ENCODE data around the gene GNAQ. TPM values are rescaled to one million over a fixed set of nuclear protein-coding genes. Genes with fewer than 3 reads are reported as not detected.
A peak's percentile ranks its signal among the peaks of the same experiment; 100 is the strongest.

Gene GNAQ
- total RNA-seq, 1 experiment from 2014 or later, result 55.5 TPM

DNA sequence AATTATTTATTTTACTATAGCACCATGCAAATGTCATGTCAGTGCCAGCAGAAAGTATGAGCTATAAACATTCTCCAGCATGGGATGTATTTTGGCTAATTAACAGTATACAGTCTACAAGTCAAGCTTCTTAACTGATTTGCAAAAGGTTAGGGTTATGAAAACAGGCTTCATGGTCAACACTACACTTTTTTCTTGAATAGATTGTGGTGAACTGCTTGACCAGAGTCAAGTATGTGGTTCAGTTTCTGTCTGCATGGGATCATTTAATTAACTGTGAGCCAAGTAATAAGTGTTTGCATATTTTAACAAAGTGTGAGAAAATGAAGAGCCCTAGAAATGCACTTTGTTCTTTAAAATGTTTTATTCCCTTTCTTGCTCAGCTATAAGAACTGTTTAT is 14.5 kb upstream of the GNAQ start (continued):
- TF ChIP-seq, protein P1, sequence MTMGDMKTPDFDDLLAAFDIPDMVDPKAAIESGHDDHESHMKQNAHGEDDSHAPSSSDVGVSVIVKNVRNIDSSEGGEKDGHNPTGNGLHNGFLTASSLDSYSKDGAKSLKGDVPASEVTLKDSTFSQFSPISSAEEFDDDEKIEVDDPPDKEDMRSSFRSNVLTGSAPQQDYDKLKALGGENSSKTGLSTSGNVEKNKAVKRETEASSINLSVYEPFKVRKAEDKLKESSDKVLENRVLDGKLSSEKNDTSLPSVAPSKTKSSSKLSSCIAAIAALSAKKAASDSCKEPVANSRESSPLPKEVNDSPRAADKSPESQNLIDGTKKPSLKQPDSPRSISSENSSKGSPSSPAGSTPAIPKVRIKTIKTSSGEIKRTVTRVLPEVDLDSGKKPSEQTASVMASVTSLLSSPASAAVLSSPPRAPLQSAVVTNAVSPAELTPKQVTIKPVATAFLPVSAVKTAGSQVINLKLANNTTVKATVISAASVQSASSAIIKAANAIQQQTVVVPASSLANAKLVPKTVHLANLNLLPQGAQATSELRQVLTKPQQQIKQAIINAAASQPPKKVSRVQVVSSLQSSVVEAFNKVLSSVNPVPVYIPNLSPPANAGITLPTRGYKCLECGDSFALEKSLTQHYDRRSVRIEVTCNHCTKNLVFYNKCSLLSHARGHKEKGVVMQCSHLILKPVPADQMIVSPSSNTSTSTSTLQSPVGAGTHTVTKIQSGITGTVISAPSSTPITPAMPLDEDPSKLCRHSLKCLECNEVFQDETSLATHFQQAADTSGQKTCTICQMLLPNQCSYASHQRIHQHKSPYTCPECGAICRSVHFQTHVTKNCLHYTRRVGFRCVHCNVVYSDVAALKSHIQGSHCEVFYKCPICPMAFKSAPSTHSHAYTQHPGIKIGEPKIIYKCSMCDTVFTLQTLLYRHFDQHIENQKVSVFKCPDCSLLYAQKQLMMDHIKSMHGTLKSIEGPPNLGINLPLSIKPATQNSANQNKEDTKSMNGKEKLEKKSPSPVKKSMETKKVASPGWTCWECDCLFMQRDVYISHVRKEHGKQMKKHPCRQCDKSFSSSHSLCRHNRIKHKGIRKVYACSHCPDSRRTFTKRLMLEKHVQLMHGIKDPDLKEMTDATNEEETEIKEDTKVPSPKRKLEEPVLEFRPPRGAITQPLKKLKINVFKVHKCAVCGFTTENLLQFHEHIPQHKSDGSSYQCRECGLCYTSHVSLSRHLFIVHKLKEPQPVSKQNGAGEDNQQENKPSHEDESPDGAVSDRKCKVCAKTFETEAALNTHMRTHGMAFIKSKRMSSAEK (CRISPR knock-in tag; IDR thresholded peaks at IDR 0.05; ENCODE audit: borderline replicate concordance), result no peak
- no peak for TF ChIP-seq ELF4 (CRISPR knock-in tag; IDR thresholded peaks at IDR 0.05; ENCODE audit: low read depth)
- TF ChIP-seq, protein P2, sequence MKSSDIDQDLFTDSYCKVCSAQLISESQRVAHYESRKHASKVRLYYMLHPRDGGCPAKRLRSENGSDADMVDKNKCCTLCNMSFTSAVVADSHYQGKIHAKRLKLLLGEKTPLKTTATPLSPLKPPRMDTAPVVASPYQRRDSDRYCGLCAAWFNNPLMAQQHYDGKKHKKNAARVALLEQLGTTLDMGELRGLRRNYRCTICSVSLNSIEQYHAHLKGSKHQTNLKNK (CRISPR knock-in tag; IDR thresholded peaks at IDR 0.05), result no peak

DNA sequence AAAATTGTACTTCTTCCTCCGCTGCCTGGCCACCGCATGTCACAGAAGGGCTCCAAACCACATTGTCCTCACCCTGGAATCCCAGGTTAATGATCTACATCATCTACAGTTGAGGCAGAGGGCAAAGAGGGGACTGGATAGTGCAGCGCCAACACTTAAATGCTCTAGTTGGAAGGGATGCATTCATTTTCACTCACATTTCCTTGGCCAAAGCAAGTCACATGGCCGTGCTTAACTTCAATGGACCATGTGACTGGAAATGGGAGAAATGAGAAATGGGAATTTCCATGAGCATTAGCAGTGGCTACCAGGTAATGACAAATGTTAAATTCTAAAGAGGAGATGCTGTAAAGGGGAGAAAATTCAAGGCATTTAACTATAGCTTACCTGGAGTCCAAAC is 13.3 kb upstream of the GNAQ start:
- Mint-ChIP-seq H3K4me1 (peaks cover 6% of the 10 kb centered on the region), H3K27ac (no peak overlapping the region), H3K4me3 (no peak overlapping the region), H3K36me3 (no peaks in the 10 kb centered on the region), H3K27me3 (ENCODE audit: low read depth) (no peaks in the 10 kb centered on the region), H3K9me3 (no peaks in the 10 kb centered on the region)
- ChIA-PET CTCF (interaction anchor here (1.0 to 3.9 kb wide), 4 partner anchors 9 to 148 kb away, joined by 3 to 15 read pairs (median 6); no protein-coding TSS in a partner anchor), POLR2A (no interaction called here)
- TF ChIP-seq, protein P3, sequence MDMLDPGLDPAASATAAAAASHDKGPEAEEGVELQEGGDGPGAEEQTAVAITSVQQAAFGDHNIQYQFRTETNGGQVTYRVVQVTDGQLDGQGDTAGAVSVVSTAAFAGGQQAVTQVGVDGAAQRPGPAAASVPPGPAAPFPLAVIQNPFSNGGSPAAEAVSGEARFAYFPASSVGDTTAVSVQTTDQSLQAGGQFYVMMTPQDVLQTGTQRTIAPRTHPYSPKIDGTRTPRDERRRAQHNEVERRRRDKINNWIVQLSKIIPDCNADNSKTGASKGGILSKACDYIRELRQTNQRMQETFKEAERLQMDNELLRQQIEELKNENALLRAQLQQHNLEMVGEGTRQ (CRISPR knock-in tag; IDR thresholded peaks at IDR 0.05), result peak; percentile 45
- TF ChIP-seq, protein P4, sequence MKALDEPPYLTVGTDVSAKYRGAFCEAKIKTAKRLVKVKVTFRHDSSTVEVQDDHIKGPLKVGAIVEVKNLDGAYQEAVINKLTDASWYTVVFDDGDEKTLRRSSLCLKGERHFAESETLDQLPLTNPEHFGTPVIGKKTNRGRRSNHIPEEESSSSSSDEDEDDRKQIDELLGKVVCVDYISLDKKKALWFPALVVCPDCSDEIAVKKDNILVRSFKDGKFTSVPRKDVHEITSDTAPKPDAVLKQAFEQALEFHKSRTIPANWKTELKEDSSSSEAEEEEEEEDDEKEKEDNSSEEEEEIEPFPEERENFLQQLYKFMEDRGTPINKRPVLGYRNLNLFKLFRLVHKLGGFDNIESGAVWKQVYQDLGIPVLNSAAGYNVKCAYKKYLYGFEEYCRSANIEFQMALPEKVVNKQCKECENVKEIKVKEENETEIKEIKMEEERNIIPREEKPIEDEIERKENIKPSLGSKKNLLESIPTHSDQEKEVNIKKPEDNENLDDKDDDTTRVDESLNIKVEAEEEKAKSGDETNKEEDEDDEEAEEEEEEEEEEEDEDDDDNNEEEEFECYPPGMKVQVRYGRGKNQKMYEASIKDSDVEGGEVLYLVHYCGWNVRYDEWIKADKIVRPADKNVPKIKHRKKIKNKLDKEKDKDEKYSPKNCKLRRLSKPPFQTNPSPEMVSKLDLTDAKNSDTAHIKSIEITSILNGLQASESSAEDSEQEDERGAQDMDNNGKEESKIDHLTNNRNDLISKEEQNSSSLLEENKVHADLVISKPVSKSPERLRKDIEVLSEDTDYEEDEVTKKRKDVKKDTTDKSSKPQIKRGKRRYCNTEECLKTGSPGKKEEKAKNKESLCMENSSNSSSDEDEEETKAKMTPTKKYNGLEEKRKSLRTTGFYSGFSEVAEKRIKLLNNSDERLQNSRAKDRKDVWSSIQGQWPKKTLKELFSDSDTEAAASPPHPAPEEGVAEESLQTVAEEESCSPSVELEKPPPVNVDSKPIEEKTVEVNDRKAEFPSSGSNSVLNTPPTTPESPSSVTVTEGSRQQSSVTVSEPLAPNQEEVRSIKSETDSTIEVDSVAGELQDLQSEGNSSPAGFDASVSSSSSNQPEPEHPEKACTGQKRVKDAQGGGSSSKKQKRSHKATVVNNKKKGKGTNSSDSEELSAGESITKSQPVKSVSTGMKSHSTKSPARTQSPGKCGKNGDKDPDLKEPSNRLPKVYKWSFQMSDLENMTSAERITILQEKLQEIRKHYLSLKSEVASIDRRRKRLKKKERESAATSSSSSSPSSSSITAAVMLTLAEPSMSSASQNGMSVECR (CRISPR knock-in tag; IDR thresholded peaks at IDR 0.05; ENCODE audit: borderline replicate concordance), result no peak
- no peak for DNase-seq (ENCODE audit: low spot score)
- ATAC-seq, result no peak

DNA sequence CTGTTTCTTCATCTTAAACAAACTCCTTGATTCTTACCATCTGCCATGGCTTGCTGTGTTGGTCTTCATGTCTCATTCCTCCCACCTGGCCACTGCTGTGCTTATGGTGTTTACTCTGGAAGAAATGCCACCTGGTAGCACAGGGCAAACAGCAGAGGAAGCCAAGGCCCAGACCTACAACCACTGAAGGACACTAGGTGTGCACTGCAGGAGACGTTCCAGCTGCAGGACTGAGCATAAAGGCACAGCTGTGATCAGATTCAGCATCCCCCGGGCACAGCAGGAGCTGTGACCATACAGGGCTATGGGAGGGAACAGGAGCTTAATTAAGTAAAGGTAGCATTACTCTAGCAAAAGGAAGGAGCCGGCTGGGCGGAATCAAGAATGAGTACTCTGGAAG is 12.6 kb upstream of the GNAQ start:
- ChIA-PET CTCF (interaction anchor here (1.0 to 3.9 kb wide), 2 partner anchors 9 to 67 kb away, joined by 3 to 15 read pairs; no protein-coding TSS in a partner anchor), POLR2A (no interaction called here)
- Mint-ChIP-seq H3K4me1 (peaks cover 6% of the 10 kb centered on the region), H3K27ac (no peak overlapping the region), H3K36me3 (no peaks in the 10 kb centered on the region), H3K4me3 (no peak overlapping the region), H3K9me3 (no peaks in the 10 kb centered on the region), H3K27me3 (ENCODE audit: low read depth) (no peaks in the 10 kb centered on the region)
- ATAC-seq, result peak; percentile 53
- no peak for DNase-seq (ENCODE audit: low spot score)
- TF ChIP-seq, protein P5, sequence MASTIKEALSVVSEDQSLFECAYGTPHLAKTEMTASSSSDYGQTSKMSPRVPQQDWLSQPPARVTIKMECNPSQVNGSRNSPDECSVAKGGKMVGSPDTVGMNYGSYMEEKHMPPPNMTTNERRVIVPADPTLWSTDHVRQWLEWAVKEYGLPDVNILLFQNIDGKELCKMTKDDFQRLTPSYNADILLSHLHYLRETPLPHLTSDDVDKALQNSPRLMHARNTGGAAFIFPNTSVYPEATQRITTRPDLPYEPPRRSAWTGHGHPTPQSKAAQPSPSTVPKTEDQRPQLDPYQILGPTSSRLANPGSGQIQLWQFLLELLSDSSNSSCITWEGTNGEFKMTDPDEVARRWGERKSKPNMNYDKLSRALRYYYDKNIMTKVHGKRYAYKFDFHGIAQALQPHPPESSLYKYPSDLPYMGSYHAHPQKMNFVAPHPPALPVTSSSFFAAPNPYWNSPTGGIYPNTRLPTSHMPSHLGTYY (CRISPR knock-in tag; IDR thresholded peaks at IDR 0.05), result no peak
- TF ChIP-seq, protein P2 (CRISPR knock-in tag; IDR thresholded peaks at IDR 0.05), result no peak
- TF ChIP-seq ATF1 (CRISPR knock-in tag; IDR thresholded peaks at IDR 0.05) (no peak), JUN (CRISPR knock-in tag; IDR thresholded peaks at IDR 0.05) (no peak), TEAD4 (CRISPR knock-in tag; IDR thresholded peaks at IDR 0.05) (no peak), ZNF423 (CRISPR knock-in tag; IDR thresholded peaks at IDR 0.05) (peak; percentile 76)
- TF ChIP-seq, protein P6, sequence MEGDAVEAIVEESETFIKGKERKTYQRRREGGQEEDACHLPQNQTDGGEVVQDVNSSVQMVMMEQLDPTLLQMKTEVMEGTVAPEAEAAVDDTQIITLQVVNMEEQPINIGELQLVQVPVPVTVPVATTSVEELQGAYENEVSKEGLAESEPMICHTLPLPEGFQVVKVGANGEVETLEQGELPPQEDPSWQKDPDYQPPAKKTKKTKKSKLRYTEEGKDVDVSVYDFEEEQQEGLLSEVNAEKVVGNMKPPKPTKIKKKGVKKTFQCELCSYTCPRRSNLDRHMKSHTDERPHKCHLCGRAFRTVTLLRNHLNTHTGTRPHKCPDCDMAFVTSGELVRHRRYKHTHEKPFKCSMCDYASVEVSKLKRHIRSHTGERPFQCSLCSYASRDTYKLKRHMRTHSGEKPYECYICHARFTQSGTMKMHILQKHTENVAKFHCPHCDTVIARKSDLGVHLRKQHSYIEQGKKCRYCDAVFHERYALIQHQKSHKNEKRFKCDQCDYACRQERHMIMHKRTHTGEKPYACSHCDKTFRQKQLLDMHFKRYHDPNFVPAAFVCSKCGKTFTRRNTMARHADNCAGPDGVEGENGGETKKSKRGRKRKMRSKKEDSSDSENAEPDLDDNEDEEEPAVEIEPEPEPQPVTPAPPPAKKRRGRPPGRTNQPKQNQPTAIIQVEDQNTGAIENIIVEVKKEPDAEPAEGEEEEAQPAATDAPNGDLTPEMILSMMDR (IDR thresholded peaks at IDR 0.05), result no peak

Data from WTC11 (cell line).